ENCODE results near the gene MYO5B.

MYO5B gene

DNA sequence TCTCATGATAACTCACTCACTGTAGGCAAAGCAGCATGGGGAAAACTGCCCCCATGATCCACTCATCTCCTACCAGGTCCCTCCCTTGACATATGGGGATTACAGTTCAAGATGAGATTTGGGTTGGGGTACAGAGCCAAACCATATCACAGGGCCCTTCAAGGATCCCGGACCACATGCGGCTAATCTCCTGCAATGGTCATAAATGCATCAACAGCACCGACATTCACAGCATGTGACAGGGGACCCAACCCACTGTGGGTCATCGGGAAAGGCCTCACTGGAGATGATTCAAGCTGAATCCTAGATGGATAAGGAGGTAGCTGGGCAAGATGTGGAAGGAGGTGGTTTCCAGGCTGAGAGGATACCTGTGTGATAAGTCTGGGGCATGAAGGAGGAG, 129.4 kb downstream of the MYO5B start:
- no peak overlapping the region for H3K4me2 ChIP-seq
- no peaks in the 10 kb centered on the region for H3K9me3 ChIP-seq
- H3K9ac ChIP-seq = no peak overlapping the region
- H3K4me3 ChIP-seq = no peak overlapping the region
- H4K20me1 ChIP-seq = no peaks in the 10 kb centered on the region
- no peaks in the 10 kb centered on the region for H3K4me1 ChIP-seq
- H3K27me3 ChIP-seq = no peaks in the 10 kb centered on the region
- H3K36me3 ChIP-seq = no peaks in the 10 kb centered on the region
- no peak overlapping the region for H3K27ac ChIP-seq
- no peak for TF ChIP-seq Cebpa-rat (IDR thresholded peaks at IDR 0.05)

DNA sequence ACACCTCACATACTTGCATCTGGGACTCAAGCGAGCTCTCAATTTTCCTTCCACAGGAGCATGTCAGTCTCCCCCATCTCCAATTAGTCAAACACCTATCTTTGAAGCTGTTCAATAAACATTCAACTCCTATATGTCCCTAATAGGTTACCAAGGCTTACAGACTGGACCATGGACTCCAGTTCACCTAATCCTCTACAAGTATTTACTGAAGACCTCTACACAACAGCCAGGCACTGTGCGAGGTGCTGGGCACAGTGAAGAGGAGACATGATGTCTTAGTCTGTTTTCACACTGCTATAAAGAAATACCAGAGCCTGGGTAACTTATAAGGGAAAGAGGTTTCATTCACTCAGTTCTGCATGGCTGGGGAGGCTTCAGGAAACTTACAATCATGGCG, 129.9 kb downstream of the MYO5B start:
- Histone ChIP-seq H3K36me3 (no peaks in the 10 kb centered on the region), H3K27ac (no peak overlapping the region), H3K9ac (no peak overlapping the region), H3K4me3 (no peak overlapping the region), H3K4me1 (no peaks in the 10 kb centered on the region), H3K27me3 (no peaks in the 10 kb centered on the region), H3K4me2 (no peak overlapping the region), H3K9me3 (no peaks in the 10 kb centered on the region), H4K20me1 (no peaks in the 10 kb centered on the region)
- no peak for TF ChIP-seq Cebpa-rat (IDR thresholded peaks at IDR 0.05)

DNA sequence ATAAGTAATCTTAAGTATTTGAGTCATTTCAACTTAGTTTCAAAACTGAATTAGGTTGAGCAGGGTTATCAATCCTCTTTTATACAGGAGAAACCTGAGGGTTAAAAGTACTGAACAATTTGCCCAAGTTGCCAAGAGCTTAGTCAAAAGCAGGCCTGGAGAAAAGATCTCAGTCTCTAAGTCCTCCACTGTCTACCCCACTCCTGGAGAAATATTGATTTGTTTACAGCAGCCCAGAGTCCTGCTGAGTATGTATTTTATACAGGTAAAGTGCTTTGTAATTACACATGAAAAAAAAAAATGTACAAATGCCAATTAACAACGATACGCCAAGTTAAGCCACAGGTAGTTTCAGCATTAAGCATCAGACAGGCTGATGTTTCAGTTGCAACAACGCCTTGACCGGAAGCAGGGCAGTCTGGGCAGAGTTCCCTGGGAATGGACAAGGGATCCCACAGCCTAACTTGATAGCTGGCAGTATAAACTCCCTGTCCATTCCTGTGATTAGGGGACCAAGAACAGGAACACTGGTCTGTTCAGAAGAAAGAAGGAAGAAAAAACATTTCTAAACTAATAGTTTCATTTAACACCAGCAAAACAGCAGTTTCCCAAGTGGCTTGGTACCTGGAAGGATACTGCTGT, 132.9 kb downstream of the MYO5B start:
- no peaks in the 10 kb centered on the region for H3K27me3 ChIP-seq
- H3K4me2 ChIP-seq = no peak overlapping the region
- TF ChIP-seq Cebpa-rat (IDR thresholded peaks at IDR 0.05) = no peak
- H3K9me3 ChIP-seq = no peaks in the 10 kb centered on the region
- no peaks in the 10 kb centered on the region for H3K36me3 ChIP-seq
- H3K27ac ChIP-seq = no peak overlapping the region
- H3K9ac ChIP-seq = no peak overlapping the region
- no peak overlapping the region for H3K4me3 ChIP-seq
- no peaks in the 10 kb centered on the region for H4K20me1 ChIP-seq
- H3K4me1 ChIP-seq = no peaks in the 10 kb centered on the region

DNA sequence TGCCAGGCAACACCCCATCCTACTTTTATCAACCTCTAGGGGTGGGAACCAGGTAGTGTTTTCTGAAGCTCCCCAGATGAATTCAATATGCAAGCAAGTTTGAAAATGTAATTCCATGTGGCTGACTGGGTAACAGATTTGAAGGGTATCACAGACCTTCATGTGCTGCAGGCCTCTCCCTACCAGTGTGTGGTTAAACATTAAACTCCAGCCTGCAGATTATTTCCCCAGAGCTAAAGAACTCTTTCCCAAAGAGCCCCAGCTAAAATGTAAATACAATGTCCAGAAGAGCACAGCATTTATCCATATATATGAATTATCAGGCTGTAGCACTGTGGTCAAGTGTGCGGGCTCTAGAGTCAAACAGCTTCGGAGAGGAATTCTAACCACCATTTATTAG, 134.1 kb downstream of the MYO5B start:
- Histone ChIP-seq H3K4me3 (no peak overlapping the region), H3K36me3 (no peaks in the 10 kb centered on the region), H3K27me3 (no peaks in the 10 kb centered on the region), H3K9ac (no peak overlapping the region), H3K4me2 (no peak overlapping the region), H4K20me1 (no peaks in the 10 kb centered on the region), H3K27ac (no peak overlapping the region), H3K4me1 (no peaks in the 10 kb centered on the region), H3K9me3 (no peaks in the 10 kb centered on the region)
- no peak for TF ChIP-seq Cebpa-rat (IDR thresholded peaks at IDR 0.05)

DNA sequence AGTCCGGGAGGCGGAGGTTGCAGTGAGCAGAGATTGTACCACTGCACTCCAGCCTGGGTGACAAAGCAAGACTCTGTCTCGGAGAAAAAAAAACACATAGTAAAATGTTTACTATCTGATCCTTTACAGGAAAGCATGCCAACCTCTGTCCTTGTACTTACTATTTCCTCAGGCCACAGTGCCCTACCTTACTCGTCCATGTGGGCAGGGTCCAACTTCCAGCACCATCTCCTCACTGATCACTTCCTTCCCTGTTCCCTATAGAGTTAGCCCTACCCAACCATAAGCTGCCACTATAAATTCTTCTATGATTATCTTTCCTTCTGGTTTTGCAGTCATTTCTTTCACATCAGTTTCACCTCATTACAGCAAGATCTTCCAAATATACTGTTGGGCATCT, 136.2 kb downstream of the MYO5B start:
- Histone ChIP-seq H3K9me3 (no peaks in the 10 kb centered on the region), H4K20me1 (no peaks in the 10 kb centered on the region), H3K9ac (no peak overlapping the region), H3K27me3 (no peaks in the 10 kb centered on the region), H3K4me2 (no peak overlapping the region), H3K4me3 (no peak overlapping the region), H3K36me3 (no peaks in the 10 kb centered on the region), H3K4me1 (peaks cover 11% of the 10 kb centered on the region), H3K27ac (no peak overlapping the region)
- no peak for TF ChIP-seq Cebpa-rat (IDR thresholded peaks at IDR 0.05)

DNA sequence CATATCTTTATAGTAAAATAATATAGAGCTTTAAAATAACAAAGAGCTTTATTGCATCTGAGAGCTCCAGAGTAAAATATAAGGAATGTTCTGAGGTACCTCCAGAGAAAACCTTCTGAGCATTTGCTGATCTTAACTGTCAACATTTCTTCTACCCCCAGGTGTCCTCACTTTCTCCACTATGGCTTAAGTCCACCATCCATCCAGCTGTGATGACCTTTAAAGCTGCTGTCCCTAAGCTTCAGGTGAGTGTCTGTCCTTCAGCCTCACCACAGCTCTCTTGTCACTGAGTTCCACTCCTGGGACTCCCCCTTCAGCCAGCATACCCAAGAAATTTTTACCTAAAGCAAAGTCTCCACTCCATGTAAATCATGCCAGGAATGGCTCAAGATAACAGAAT, 137.9 kb downstream of the MYO5B start:
- peaks cover 13% of the 10 kb centered on the region for H3K4me1 ChIP-seq
- no peak for TF ChIP-seq Cebpa-rat (IDR thresholded peaks at IDR 0.05)
- no peaks in the 10 kb centered on the region for H3K27me3 ChIP-seq
- no peak overlapping the region for H3K4me3 ChIP-seq
- H3K27ac ChIP-seq = no peak overlapping the region
- H3K9ac ChIP-seq = no peak overlapping the region
- peaks cover 4% of the 10 kb centered on the region; the same call in 1 of the 2 replicates for H3K9me3 ChIP-seq
- H3K36me3 ChIP-seq = no peaks in the 10 kb centered on the region
- no peaks in the 10 kb centered on the region for H4K20me1 ChIP-seq
- no peak overlapping the region for H3K4me2 ChIP-seq

DNA sequence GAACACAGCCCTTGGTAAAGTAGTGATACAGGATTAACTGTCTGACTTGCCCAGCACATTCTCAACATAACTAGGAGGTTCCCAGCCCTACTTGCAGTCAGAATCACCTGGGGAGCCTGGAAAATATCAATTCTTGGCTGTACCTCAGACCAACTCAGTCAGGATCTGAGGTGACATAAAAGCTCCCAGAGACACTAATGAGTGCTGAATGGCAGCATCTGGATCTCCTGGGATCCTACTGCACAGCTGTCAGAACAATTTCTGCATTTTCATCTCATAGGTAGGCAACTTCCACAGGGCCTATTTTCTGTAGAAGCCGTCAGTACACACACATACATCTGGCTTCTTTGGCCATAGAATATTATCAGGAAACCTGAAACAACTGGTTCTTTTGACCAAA, 138.8 kb downstream of the MYO5B start:
- no peaks in the 10 kb centered on the region for H3K27me3 ChIP-seq
- H3K27ac ChIP-seq = no peak overlapping the region
- H3K4me2 ChIP-seq = no peak overlapping the region
- H3K9ac ChIP-seq = no peak overlapping the region
- H3K36me3 ChIP-seq = no peaks in the 10 kb centered on the region
- peaks cover 13% of the 10 kb centered on the region for H3K4me1 ChIP-seq
- H4K20me1 ChIP-seq = no peaks in the 10 kb centered on the region
- peaks cover 4% of the 10 kb centered on the region; the same call in 1 of the 2 replicates for H3K9me3 ChIP-seq
- no peak for TF ChIP-seq Cebpa-rat (IDR thresholded peaks at IDR 0.05)
- H3K4me3 ChIP-seq = no peak overlapping the region

DNA sequence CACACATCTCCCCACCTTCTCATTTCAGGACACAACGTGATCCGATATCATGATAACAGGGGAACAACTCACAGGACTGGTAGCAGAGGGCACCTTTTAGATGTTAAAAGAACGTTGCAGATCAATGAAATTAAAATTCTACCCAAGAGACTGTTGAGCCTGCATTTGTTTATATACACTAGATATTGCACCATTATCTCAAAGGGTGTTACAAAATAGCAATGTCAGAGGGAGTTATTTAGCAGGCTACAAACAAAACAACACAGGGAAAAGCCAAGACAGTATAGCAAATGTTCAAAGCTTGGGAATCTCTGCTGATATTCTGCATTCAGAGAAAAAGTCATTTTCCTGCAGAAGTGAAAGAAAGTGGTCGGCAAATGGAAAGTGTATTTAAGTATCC, 139.5 kb downstream of the MYO5B start:
- no peaks in the 10 kb centered on the region for H3K27me3 ChIP-seq
- H3K36me3 ChIP-seq = no peaks in the 10 kb centered on the region
- H3K4me1 ChIP-seq = peaks cover 13% of the 10 kb centered on the region
- TF ChIP-seq Cebpa-rat (IDR thresholded peaks at IDR 0.05) = no peak
- H3K9ac ChIP-seq = no peak overlapping the region
- no peak overlapping the region for H3K4me2 ChIP-seq
- H3K9me3 ChIP-seq = peaks cover 4% of the 10 kb centered on the region; the same call in 1 of the 2 replicates
- H3K4me3 ChIP-seq = no peak overlapping the region
- no peaks in the 10 kb centered on the region for H4K20me1 ChIP-seq
- no peak overlapping the region for H3K27ac ChIP-seq

DNA sequence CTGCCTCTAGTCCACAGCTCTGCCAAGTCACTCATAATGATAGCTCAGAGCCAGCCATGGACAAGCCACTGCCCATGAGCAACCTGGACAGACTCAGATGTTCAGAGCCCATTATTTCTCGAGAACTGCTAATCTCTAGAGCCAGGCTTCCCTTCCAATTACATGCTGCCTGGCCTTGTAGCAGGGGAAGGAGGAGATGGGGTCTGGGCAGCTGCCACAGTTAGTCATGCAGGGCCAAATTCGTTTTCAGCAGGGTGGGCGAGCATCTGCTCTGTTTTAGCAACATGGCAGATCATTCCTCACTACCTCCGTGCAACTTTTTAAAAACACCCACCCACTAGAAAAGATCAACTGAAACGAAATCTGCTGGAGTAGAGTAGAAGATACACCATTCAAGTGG, 141.8 kb downstream of the MYO5B start:
- no peaks in the 10 kb centered on the region for H3K27me3 ChIP-seq
- H3K4me2 ChIP-seq = no peak overlapping the region
- no peak overlapping the region for H3K9ac ChIP-seq
- H3K27ac ChIP-seq = no peak overlapping the region
- no peak overlapping the region for H3K4me3 ChIP-seq
- no peaks in the 10 kb centered on the region for H3K36me3 ChIP-seq
- peaks cover 13% of the 10 kb centered on the region for H3K4me1 ChIP-seq
- H3K9me3 ChIP-seq = peaks cover 4% of the 10 kb centered on the region; the same call in 1 of the 2 replicates
- TF ChIP-seq Cebpa-rat (IDR thresholded peaks at IDR 0.05) = no peak
- H4K20me1 ChIP-seq = no peaks in the 10 kb centered on the region

DNA sequence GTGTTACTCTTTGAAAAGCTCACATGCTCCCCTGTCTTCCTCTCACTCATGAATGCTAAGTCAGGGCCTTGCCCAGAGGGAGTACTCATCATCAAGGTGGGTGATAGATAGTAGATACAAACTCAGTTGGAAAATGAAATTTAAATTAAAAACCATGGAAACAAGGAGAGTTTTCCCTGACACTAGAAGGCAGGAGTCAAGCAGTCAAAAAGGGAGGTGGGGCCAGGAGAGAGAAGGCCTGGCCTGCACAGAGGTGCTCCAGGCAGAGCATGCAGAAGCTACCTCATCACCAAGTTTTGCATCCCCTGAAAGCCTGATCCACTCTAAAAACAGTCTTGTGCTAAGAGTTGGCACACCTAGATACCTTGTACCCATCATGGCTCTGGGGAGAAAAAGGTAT, 143.7 kb downstream of the MYO5B start:
- Histone ChIP-seq H3K27ac (no peak overlapping the region), H3K9me3 (peaks cover 4% of the 10 kb centered on the region; the same call in 1 of the 2 replicates), H4K20me1 (no peaks in the 10 kb centered on the region), H3K36me3 (no peaks in the 10 kb centered on the region), H3K4me3 (no peak overlapping the region), H3K4me2 (no peak overlapping the region), H3K27me3 (no peaks in the 10 kb centered on the region), H3K4me1 (peaks cover 13% of the 10 kb centered on the region), H3K9ac (no peak overlapping the region)
- no peak for TF ChIP-seq Cebpa-rat (IDR thresholded peaks at IDR 0.05)

DNA sequence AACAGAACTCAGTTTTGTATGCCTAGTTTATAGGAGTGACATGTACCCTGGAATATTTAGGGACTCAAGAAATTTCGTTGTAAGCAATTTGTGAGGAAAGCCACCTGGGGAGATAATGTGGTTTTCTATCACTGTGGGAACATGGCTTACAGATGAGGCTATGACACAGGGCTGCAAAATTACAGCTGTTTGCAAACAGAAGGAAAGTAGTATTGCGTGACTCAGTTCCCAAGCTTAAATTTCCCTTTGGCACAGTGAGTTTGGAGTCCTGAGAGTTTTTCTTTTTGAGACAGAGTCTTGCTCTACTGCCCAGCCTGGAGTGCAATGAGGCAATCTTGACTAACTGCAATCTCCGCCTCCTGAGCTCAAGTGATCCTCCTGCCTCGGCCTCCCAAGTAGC, 149.8 kb downstream of the MYO5B start:
- Histone ChIP-seq H3K4me3 (no peak overlapping the region), H3K9me3 (no peaks in the 10 kb centered on the region), H4K20me1 (no peaks in the 10 kb centered on the region), H3K27me3 (no peaks in the 10 kb centered on the region), H3K4me2 (no peak overlapping the region), H3K9ac (no peak overlapping the region), H3K27ac (no peak overlapping the region), H3K4me1 (no peaks in the 10 kb centered on the region), H3K36me3 (no peaks in the 10 kb centered on the region)
- no peak for TF ChIP-seq Cebpa-rat (IDR thresholded peaks at IDR 0.05)

All from BLaER1 (cell line).